Measurements from ENCODE around the gene LEMD1.

Gene LEMD1

GRCh38 chr1:205369701-205370123 is 52.1 kb downstream of the LEMD1 start:
- TF ChIP-seq POLR2AphosphoS5 (IDR thresholded peaks at IDR 0.05; ENCODE audit: low read depth, low read length), result no peak
- TF ChIP-seq TAF1 (IDR thresholded peaks at IDR 0.05; ENCODE audit: borderline replicate concordance, insufficient read depth, low read length), result no peak

GRCh38 chr1:205368478-205368877 is 53.4 kb downstream of the LEMD1 start:
- TF ChIP-seq FOXP2 (optimal IDR thresholded peaks at IDR 0.05; ENCODE audit: borderline replicate concordance, extremely low read depth, extremely low read length, insufficient read depth) (no peak), TAF1 (IDR thresholded peaks at IDR 0.05; ENCODE audit: borderline replicate concordance, insufficient read depth, low read length) (no peak), POLR2AphosphoS5 (IDR thresholded peaks at IDR 0.05; ENCODE audit: low read depth, low read length) (no peak), REST (IDR thresholded peaks at IDR 0.05; ENCODE audit: insufficient read depth in 1 of 2, low read depth in 2 of 2, low read length in 2 of 2) (no peak)

- no peak for TF ChIP-seq POLR2AphosphoS5 (IDR thresholded peaks at IDR 0.05; ENCODE audit: low read depth, low read length)
- TF ChIP-seq FOXP2 (optimal IDR thresholded peaks at IDR 0.05; ENCODE audit: borderline replicate concordance, extremely low read depth, extremely low read length, insufficient read depth), result no peak
- TF ChIP-seq TAF1 (IDR thresholded peaks at IDR 0.05; ENCODE audit: borderline replicate concordance, insufficient read depth, low read length), result no peak
- TF ChIP-seq REST (IDR thresholded peaks at IDR 0.05; ENCODE audit: insufficient read depth in 1 of 2, low read depth in 2 of 2, low read length in 2 of 2), result no peak
- TF ChIP-seq SIN3A (IDR thresholded peaks at IDR 0.05; ENCODE audit: borderline replicate concordance, insufficient read depth, low read length), result no peak
Measured at GRCh38 chr1:205365945-205366463, 55.9 kb downstream of the LEMD1 start.

GRCh38 chr1:205360891-205361290 is 61.0 kb downstream of the LEMD1 start:
- TF ChIP-seq SIN3A (IDR thresholded peaks at IDR 0.05; ENCODE audit: borderline replicate concordance, insufficient read depth, low read length) (no peak), REST (IDR thresholded peaks at IDR 0.05; ENCODE audit: insufficient read depth in 1 of 2, low read depth in 2 of 2, low read length in 2 of 2) (no peak), POLR2AphosphoS5 (IDR thresholded peaks at IDR 0.05; ENCODE audit: low read depth, low read length) (no peak), FOXP2 (optimal IDR thresholded peaks at IDR 0.05; ENCODE audit: borderline replicate concordance, extremely low read depth, extremely low read length, insufficient read depth) (no peak), TAF1 (IDR thresholded peaks at IDR 0.05; ENCODE audit: borderline replicate concordance, insufficient read depth, low read length) (no peak)

- TF ChIP-seq POLR2AphosphoS5 (IDR thresholded peaks at IDR 0.05; ENCODE audit: low read depth, low read length), result no peak
- TF ChIP-seq SIN3A (IDR thresholded peaks at IDR 0.05; ENCODE audit: borderline replicate concordance, insufficient read depth, low read length), result no peak
- no peak for TF ChIP-seq TAF1 (IDR thresholded peaks at IDR 0.05; ENCODE audit: borderline replicate concordance, insufficient read depth, low read length)
- no peak for TF ChIP-seq REST (IDR thresholded peaks at IDR 0.05; ENCODE audit: insufficient read depth in 1 of 2, low read depth in 2 of 2, low read length in 2 of 2)
- no peak for TF ChIP-seq FOXP2 (optimal IDR thresholded peaks at IDR 0.05; ENCODE audit: borderline replicate concordance, extremely low read depth, extremely low read length, insufficient read depth)
Measured at GRCh38 chr1:205359771-205360565, 61.9 kb downstream of the LEMD1 start.
